Endothelial cell of umbilical vein (primary cell): ENCODE measurements around the gene ZDHHC14. TPM values are rescaled to one million over a fixed set of nuclear protein-coding genes. Genes with fewer than 3 reads are reported as not detected.

Experiments
- BruUV-seq: library from RNA; stranded (reverse); fragments of 400-500 nt; replicated peaks from 2 replicates; lab custom pipeline; 2021; lab: Mats Ljungman, UMichigan
- CTCF ChIA-PET: fragments of 300-600, 350-600 bp; sonication (Branson Sonifier 250); formaldehyde crosslinking; loops from one replicate; lab custom pipeline; 2021; ENCODE audit warnings: antibody characterized with exemption, inconsistent platforms; lab: Charles Lee
- POLR2A ChIA-PET: fragments of 300-600, 350-600 bp; sonication (Branson Sonifier 250); formaldehyde crosslinking; loops from one replicate; lab custom pipeline; 2021; ENCODE audit warnings: antibody characterized with exemption, inconsistent platforms; lab: Charles Lee
- DNase-seq: peaks from one replicate; pipeline ENCODE4 v3.0.0-alpha.2; 2011; ENCODE audit warnings: low read depth, low spot score
- FAIRE-seq: peaks from 2 replicates; lab custom pipeline; 2011; peaks lifted over from hg19 to GRCh38; lab: Jason Lieb, UNC
- H2AFZ ChIP-seq: 2 replicates; pipeline ENCODE4 v1.6.0; 2012; ENCODE audit warnings: low read depth, low read length, control low read depth, inconsistent platforms
- H3K27ac ChIP-seq: 2 replicates; pipeline ENCODE4 v1.5.1; 2011; ENCODE audit warnings: low read depth, mild to moderate bottlenecking, control low read depth, low read length, moderate library complexity; ENCODE audit not compliant: insufficient read depth
- H3K27me3 ChIP-seq, 2 experiments: 2 replicates each; pipeline versions ENCODE4 v1.6.0 to v1.6.1; 2011; ENCODE audit warnings: low read length in 2 of 2, mixed read lengths in 1 of 2; ENCODE audit not compliant: control insufficient read depth in 2 of 2, insufficient read depth in 2 of 2
- H3K36me3 ChIP-seq, 2 experiments: 2 replicates in 1 of 2; 3 replicates in 1 of 2; pipeline ENCODE4 v1.5.1; 2011; ENCODE audit warnings: low read length in 2 of 2, mild to moderate bottlenecking in 1 of 2, moderate library complexity in 1 of 2; ENCODE audit not compliant: control insufficient read depth in 2 of 2, insufficient read depth in 2 of 2; ENCODE audit errors: extremely low read depth in 1 of 2
- H3K4me1 ChIP-seq: 3 replicates; pipeline ENCODE4 v1.5.1; 2011; ENCODE audit warnings: mild to moderate bottlenecking, low read length; ENCODE audit not compliant: control insufficient read depth, insufficient read depth; ENCODE audit errors: extremely low read depth
- H3K4me2 ChIP-seq: 2 replicates; pipeline ENCODE4 v1.6.1; 2011; ENCODE audit warnings: low read length, control low read depth, mixed read lengths; ENCODE audit not compliant: insufficient read depth
- H3K4me3 ChIP-seq, 3 experiments: fragments of 200-600 bp in 1 of 3; sonication (generic), shearing (Covaris generic) in 1 of 3; replicated peaks in 1 of 3; 2 replicates each; pipeline ENCODE4 v1.5.1; 2011 to 2016; ENCODE audit warnings: control low read depth in 3 of 3, low read length in 3 of 3, mild to moderate bottlenecking in 2 of 3, inconsistent platforms in 1 of 3, low read depth in 1 of 3, moderate library complexity in 1 of 3; ENCODE audit not compliant: insufficient read depth in 1 of 3
- H3K79me2 ChIP-seq: 2 replicates; pipeline ENCODE4 v1.6.0; 2012; ENCODE audit warnings: low read length, inconsistent platforms; ENCODE audit not compliant: control insufficient read depth, insufficient read depth
- H3K9ac ChIP-seq: replicated peaks from 2 replicates; pipeline ENCODE3; 2011; ENCODE audit warnings: low read length, control low read depth; ENCODE audit not compliant: insufficient read depth; ENCODE audit errors: extremely low read depth
- H3K9me1 ChIP-seq: replicated peaks from 3 replicates; pipeline ENCODE4 v1.6.0; 2011; ENCODE audit warnings: mild to moderate bottlenecking, low read length; ENCODE audit not compliant: control insufficient read depth, insufficient read depth; ENCODE audit errors: extremely low read depth
- H3K9me3 ChIP-seq: replicated peaks from 2 replicates; pipeline ENCODE4 v1.5.1; 2012; ENCODE audit warnings: low read length, inconsistent platforms; ENCODE audit not compliant: control insufficient read depth, insufficient read depth
- H4K20me1 ChIP-seq: replicated peaks from 2 replicates; pipeline ENCODE3; 2011; ENCODE audit warnings: mild to moderate bottlenecking, low read length; ENCODE audit not compliant: control insufficient read depth, insufficient read depth; ENCODE audit errors: extremely low read depth
- CTCF ChIP-seq, 2 donors: IDR thresholded peaks; 1 replicate in 1 of 2; 2 replicates in 1 of 2; pipeline ENCODE4 v1.5.1; 2011; ENCODE audit warnings: low read length in 2 of 2, mild to moderate bottlenecking in 2 of 2, moderate library complexity in 2 of 2, control low read depth in 1 of 2, inconsistent platforms in 1 of 2, low read depth in 1 of 2; ENCODE audit not compliant: insufficient read depth in 1 of 2; ENCODE audit errors: extremely low read depth in 1 of 2
- EZH2 ChIP-seq: IDR thresholded peaks from 2 replicates; pipeline ENCODE4 v1.6.1; 2012; ENCODE audit warnings: borderline replicate concordance, low read depth, mild to moderate bottlenecking, moderate library complexity, low read length, inconsistent platforms; ENCODE audit not compliant: severe bottlenecking
- FOS ChIP-seq: IDR thresholded peaks from 2 replicates; pipeline ENCODE4 v1.6.1; 2011; ENCODE audit warnings: mild to moderate bottlenecking, low read length, moderate library complexity, borderline replicate concordance; ENCODE audit not compliant: insufficient read depth
- GATA2 ChIP-seq: IDR thresholded peaks from 2 replicates; pipeline ENCODE4 v1.7.0; 2011; ENCODE audit warnings: low read depth, mild to moderate bottlenecking, moderate library complexity, mixed read lengths, low read length; ENCODE audit not compliant: insufficient read length, insufficient read depth
- JUN ChIP-seq: IDR thresholded peaks from 2 replicates; pipeline ENCODE4 v1.6.1; 2011; ENCODE audit warnings: borderline replicate concordance, low read depth; ENCODE audit not compliant: insufficient read length, insufficient read depth
- MAX ChIP-seq: IDR thresholded peaks from 2 replicates; pipeline ENCODE4 v1.6.1; 2011; ENCODE audit not compliant: insufficient read depth, insufficient read length
- MYC ChIP-seq: IDR thresholded peaks from one replicate; pipeline ENCODE4 v1.6.1; 2011; ENCODE audit warnings: mild to moderate bottlenecking, low read depth, low read length
- POLR2A ChIP-seq: IDR thresholded peaks from 2 replicates; pipeline ENCODE4 v1.6.1; 2012; ENCODE audit warnings: low read depth, mild to moderate bottlenecking, control low read depth, low read length
- POLR2AphosphoS5 ChIP-seq: IDR thresholded peaks from 2 replicates; pipeline ENCODE4 v1.6.1; 2012; ENCODE audit warnings: low read depth, mild to moderate bottlenecking, control low read depth, low read length, moderate library complexity; ENCODE audit not compliant: insufficient read depth
- dilution Hi-C: fragments of 300-500 bp; cut with MboI; formaldehyde crosslinking; loops from one replicate; pipeline ENCODE4 v1.15.0; 2019; ENCODE audit warnings: low sequenced_read_pairs; ENCODE audit not compliant: extremely low pct_ligation_motif_present
- intact Hi-C: fragments of 100-400 bp; cut with micrococcal nuclease; formaldehyde crosslinking; loops from one replicate; pipeline ENCODE4 v1.10.0; 2022
- polyA plus RNA-seq, 4 experiments: library from polyadenylated mRNA; depleted of rRNA in 3 of 4; stranded (reverse) in 3 of 4; unstranded in 1 of 4; fragments of >200 nt; gene quantifications; 2 replicates each; pipeline versions ENCODE4 v1.2.1 to v1.2.3, GENCODE V29; 2011 to 2012; ENCODE audit warnings: missing spikeins in 1 of 4
- total RNA-seq: library from RNA; stranded (reverse); gene quantifications from 2 replicates; pipeline ENCODE4 v1.2.3, GENCODE V29; 2021

The ZDHHC14 gene
- total and polyA plus RNA-seq, 2 donors (not counting 3 experiments of a cell fraction or from before 2014, with no cell fraction given) = 23.0 to 25.6 TPM

GRCh38 chr6:157717340-157717748, 336.4 kb downstream of the ZDHHC14 start:
- ChIA-PET CTCF (interaction anchor here (0.8 kb wide), 1 partner anchor 10 kb away, joined by 4 read pairs; no protein-coding TSS in a partner anchor), POLR2A (no interaction called here)
- no peak for FAIRE-seq

More at GRCh38 chr6:157717340-157717748, 336.4 kb downstream of the ZDHHC14 start:
- Histone ChIP-seq H4K20me1 (no peaks in the 10 kb centered on the region), H3K36me3 (no peaks in the 10 kb centered on the region), H3K4me2 (no peak overlapping the region), H3K79me2 (no peaks in the 10 kb centered on the region), H3K4me3 (no peak overlapping the region), H3K27me3 (peaks cover 2 to 11% of the 10 kb centered on the region in 2 experiments), H3K9me1 (no peaks in the 10 kb centered on the region), H3K9me3 (no peaks in the 10 kb centered on the region), H3K27ac (no peak overlapping the region), H2AFZ (no peak overlapping the region), H3K9ac (no peak overlapping the region), H3K4me1 (peaks cover 4% of the 10 kb centered on the region)
- no TSS peak for BruUV-seq
- intact Hi-C loops (no loop called here), dilution Hi-C loops (no loop called here)
- no peak for DNase-seq
- TF ChIP-seq GATA2 = no peak
- no peak for TF ChIP-seq MYC
- no peak for TF ChIP-seq POLR2AphosphoS5
- TF ChIP-seq MAX = no peak
- TF ChIP-seq POLR2A = no peak
- TF ChIP-seq CTCF (IDR thresholded peaks at IDR 0.05; ENCODE audit: extremely low read depth in 1 of 2, insufficient read depth in 1 of 2, low read depth in 1 of 2, low read length in 2 of 2) = no peak
- TF ChIP-seq EZH2 = no peak
- no peak for TF ChIP-seq JUN
- TF ChIP-seq FOS = no peak
